C4-2B (cell line): ENCODE measurements around the gene EPHA4.

Experiments
- ZFX ChIP-seq: fragments of 450-650 bp; IDR thresholded peaks from 2 replicates; pipeline ENCODE4 v1.6.1; 2017
- TF ChIP-seq, protein P1 (sequence below): fragments of 450-650 bp; conservative IDR thresholded peaks from 2 replicates; pipeline ENCODE4 v1.5.1; 2017; ENCODE audit warnings: mild to moderate bottlenecking

DNA sequence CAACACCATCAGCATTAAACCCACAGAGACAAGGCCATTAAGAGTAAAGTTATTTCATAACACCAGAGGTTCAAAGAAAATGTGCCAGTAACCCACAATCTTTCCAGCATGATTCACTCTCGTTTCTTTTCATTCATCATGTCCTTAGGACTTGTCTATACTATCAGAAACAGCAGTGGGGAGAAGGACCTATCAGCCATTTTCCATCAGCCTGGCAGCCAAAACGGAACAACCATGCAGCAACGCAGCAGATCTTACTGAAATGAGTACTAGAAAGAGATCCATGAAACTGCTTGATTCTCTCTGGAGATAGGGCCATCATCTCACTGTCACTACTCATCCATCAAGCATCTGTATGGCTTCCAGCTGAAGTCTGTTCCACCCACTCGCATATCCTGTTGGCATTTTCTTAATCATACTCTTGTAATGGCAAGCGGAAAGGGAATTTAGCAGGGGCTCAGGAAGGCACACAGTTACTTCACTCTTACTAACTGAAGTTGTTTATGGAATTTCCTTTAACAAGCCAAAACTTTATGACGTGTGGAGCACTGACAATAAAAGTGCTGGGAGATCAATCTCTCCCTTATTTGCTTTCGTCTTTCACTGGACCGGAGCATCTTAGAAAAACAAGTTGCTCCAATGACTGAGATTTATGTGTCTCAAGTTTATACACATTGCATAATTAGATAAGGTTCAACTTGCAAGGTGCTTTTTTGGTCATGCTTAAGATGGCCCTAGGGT lies 69.7 kb downstream of the EPHA4 start:
- TF ChIP-seq, protein P1, sequence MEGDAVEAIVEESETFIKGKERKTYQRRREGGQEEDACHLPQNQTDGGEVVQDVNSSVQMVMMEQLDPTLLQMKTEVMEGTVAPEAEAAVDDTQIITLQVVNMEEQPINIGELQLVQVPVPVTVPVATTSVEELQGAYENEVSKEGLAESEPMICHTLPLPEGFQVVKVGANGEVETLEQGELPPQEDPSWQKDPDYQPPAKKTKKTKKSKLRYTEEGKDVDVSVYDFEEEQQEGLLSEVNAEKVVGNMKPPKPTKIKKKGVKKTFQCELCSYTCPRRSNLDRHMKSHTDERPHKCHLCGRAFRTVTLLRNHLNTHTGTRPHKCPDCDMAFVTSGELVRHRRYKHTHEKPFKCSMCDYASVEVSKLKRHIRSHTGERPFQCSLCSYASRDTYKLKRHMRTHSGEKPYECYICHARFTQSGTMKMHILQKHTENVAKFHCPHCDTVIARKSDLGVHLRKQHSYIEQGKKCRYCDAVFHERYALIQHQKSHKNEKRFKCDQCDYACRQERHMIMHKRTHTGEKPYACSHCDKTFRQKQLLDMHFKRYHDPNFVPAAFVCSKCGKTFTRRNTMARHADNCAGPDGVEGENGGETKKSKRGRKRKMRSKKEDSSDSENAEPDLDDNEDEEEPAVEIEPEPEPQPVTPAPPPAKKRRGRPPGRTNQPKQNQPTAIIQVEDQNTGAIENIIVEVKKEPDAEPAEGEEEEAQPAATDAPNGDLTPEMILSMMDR = no peak
- no peak for TF ChIP-seq ZFX
